Measurements from ENCODE around the gene CD93.

The CD93 gene

GRCh38 chr20:23034721-23035671 lies 51.1 kb downstream of the CD93 start, which contains the start of gene SSTR4:
Gene SSTR4, plus strand, starts transcription at chr20:23035312. Its CDS starts 172 bp downstream, at chr20:23035484.
- no peak for DNase-seq (ENCODE audit: low spot score)

DNA sequence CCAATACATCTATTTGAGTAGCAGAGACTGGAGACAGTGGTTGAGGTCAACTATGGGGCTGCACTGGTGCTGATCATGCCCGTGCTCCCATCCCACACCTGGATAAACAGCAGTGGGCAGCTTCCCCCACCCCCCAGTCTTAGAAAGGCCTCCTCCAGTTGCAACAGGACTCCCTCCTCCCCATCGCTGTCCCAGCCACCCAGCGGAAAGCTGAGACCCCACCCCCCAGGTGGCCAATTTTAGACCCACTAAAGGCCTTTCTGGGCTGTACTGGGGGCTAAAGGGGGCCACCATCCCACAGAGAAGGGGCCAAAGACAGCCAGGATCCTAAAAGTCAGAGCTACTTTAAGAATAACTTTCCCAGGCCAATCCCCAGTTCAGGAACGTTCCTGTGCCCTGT lies 52.2 kb downstream of the CD93 start:
- DNase-seq (ENCODE audit: low spot score) = no peak

DNA sequence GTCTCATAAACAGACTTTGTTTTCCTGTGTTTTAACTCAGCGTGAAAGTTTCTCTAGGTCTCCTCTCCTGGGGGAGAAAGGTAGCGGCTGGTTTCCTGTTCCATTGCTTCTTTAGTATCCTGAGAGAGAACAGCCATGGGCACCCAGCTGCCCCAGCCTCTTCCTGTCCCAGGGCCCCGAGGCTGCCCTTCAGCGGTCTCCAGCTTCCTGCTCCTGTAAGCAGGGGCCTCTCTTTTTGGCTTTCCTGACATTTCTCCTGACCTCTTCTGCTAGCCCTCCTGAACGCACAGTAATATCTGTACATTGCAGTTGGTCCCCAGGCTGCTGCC lies 53.4 kb downstream of the CD93 start:
- no peak for DNase-seq (ENCODE audit: low spot score)

- no peak for DNase-seq (ENCODE audit: low spot score)
Measured at GRCh38 chr20:23032056-23032749, 53.9 kb downstream of the CD93 start.

DNA sequence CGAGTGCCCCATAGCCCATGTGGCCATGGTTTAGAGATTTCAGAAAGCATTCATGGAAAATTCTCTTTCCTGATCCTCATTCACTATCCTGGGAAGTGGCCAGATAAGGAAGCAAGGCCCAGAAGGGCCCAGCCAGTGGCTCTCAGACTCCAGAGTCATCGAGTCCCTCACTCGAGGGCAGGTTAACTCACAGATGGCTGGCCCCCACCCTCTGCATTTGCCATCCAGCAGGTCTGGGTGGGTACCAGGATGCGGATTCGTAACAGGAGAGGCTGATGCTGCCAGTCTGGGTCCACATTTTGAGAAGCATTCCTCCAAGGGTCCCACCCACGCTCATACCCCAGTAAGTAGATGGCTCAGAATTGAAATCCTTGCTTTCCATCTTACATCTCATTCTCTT lies 54.8 kb downstream of the CD93 start:
- DNase-seq (ENCODE audit: low spot score) = no peak
